ENCODE results near the gene REC8.
A peak's percentile ranks its signal among the peaks of the same experiment; 100 is the strongest.

Gene REC8, protein sequence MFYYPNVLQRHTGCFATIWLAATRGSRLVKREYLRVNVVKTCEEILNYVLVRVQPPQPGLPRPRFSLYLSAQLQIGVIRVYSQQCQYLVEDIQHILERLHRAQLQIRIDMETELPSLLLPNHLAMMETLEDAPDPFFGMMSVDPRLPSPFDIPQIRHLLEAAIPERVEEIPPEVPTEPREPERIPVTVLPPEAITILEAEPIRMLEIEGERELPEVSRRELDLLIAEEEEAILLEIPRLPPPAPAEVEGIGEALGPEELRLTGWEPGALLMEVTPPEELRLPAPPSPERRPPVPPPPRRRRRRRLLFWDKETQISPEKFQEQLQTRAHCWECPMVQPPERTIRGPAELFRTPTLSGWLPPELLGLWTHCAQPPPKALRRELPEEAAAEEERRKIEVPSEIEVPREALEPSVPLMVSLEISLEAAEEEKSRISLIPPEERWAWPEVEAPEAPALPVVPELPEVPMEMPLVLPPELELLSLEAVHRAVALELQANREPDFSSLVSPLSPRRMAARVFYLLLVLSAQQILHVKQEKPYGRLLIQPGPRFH

DNA sequence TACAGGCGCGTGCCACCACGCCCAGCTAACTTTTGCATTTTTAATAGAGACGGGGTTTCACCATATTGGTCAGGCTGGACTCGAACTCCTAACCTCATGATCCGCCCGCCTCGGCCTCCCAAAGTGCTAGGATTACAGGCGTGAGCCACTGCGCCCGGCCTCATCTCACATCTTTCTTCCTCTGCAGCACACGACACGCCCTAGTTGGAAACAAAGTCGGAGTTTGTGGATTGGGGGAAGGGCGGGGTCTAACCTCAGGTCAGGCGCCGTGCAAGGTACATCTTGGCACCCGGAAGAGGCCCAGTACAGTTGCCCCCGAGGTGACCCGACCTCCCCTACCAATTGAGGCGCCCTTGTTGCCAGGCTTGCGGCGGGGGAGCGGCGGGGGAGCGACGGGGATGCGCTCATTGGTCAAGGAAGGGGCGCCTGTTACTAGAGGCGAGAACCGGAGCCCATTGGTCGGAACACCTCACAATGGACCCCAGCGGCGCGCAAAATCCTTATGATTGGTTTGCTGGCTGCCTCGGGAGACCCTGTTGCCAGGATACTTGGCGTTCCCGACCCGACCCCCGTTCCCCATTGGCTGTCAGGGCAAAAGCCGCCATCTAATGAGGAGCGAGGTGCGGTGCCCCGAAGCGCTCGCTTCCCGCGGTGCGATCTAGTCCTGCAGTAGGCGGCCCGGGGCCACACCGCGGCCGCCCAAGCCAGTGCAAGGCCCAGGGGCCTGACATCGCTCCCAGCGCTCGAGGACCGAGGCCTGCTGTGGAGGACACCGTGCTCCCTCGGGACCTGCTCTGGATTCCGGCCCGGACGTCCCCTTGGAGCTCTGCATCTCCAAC, at the start of gene REC8:
Gene REC8 (plus strand): TSS at position 659 of the 839 bp plus-strand sequence. CDS start 473 bp downstream, outside the sequence.
- peak; percentile 65 for DNase-seq (ENCODE audit: low read depth)

DNA sequence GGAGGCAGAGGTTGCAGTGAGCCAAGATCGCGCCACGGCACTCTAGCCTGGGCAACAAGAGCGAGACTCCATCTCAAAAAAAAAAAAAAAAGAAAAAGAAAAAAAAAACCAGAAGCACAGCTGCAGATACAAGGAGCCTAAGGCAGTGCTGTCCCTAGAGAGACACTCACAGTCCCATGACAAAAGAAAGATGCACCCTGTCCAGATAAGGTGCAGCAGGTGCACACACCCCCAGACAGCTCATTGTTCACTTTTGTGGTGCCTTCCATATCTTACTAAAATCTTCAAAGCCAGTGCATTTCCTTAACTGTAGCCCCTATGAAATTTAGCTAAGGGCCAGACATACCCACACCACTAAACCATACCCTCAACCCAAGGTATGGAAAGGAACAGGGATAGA, 49.5 kb upstream of the REC8 start:
- no peak for DNase-seq (ENCODE audit: low read depth)

DNA sequence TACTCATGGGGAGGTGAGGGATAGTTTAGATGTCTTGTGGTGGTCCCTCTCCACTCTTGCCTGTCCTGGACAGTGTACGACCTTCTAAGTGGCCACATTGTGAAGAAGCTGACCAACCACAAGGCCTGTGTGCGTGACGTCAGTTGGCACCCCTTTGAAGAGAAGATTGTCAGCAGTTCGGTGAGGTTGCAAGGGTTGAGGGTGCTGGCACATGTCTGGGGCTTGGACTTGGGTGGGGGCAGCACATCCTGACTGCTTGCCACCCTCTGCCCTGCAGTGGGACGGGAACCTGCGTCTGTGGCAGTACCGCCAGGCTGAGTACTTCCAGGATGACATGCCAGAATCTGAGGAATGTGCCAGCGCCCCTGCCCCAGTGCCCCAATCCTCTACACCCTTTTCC, 49.0 kb upstream of the REC8 start:
- no peak for DNase-seq (ENCODE audit: low read depth)

DNA sequence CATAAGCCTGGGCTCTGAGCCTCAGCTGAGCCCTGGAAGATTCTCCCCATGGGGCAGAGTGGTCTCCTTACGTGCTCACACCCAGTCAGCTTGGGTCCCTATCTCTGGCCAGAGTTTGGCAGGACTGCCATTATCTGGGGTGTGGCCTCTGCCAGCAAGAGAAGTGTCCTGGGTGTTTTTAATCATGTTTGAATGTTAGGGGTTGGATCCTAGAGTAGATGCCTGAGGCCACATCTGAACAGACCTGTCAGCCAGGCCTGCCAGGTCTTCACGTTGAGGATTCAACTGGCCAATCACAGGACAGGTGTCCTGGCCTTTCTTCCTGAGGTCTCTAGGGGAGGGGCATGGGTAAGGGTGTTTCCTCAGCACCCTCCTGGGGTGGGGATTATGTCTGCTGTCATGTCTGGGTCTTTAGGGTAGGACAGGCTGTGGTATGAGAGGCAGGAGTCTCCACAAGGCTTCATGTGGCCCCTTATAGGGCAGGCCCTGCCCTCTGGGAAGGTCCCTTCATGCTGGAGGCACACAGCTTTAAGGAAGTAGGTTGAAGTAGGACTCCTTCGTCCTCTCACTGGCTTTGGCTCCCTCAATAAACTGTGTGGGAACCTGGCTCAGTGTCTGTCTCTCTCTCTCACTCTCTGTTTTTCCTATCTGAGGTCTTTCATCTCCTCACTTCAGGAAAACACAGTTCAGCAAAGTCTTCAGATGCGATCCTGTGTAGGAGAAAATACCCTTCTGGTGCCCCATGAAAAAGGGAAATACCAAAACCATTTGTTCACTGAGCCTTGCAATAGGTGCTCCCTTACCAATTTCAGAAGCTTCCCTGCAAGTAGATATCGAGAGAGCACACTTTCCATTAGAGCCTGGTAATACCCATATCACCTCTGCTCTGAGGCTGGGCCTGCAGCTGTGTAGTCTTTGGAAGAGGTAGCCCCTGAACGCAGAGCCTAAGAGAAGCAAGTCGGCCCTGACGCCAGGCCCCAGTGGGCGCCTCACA, 48.2 kb upstream of the REC8 start:
- no peak for DNase-seq (ENCODE audit: low read depth)

DNA sequence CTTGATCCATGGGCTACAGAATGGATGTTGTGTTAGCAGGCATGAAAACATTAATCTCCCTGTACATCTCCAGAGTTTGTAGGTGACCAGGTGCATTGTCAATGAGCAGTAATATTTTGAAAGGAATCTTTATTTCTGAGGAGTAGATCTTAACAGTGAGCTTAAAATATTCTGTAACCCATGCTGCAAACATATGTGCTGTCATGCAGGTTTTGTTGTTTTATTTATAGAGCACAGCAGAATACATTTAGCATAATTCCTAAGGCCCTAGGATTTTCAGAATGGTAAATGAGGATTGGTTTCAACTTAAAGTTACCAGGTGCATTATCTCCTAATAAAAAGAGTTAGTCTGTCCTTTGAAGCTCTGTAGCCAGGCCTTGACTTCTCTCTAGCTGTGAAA, 44.9 kb upstream of the REC8 start:
- no peak for DNase-seq (ENCODE audit: low read depth)

DNA sequence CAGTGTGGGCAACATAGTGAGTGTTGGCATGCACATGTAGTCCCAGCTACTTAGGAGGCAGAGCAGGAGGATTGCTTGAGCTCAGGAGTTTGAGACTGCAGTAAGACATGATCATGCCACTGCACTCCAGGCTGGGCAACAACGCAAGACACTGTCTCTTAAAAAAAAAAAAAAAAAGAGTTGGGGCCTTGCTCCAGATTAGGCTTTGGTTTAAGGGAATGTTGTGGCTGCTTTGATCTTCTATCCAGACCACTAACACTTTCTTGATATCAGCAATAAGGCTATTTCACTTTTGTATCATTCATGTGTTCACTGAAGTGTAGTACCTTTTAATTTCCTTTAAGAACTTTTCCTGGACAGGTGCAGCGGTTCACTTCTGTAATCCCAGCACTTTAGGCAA, 44.2 kb upstream of the REC8 start:
- DNase-seq (ENCODE audit: low read depth): no peak

DNA sequence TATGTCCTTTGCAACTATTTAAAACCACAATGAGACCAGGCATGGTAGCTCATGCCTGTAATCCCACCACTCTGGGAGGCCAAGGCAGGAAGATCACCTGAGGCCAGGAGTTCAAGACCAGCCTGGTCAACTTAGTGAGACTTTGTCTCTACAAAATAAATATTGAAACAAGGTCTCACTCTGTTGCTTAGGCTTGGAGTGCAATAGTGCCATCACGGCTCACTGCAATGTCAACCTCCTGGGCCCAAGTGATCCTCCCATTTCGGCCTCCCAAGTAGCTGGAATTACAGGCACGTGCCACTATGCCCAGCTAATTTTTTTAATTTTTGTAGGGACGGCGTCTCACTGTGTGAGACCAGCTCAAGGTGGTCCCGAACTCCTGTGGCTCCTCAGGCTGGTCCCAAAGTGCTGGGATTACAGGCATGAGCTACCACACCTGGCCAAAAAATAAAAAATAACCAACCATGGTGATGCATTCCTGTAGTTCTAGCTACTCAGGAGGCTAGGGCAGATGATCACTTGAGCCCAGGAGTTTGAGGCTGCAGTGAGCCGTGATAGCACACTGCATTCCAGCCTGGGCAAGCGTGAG, 42.4 kb upstream of the REC8 start:
- no peak for DNase-seq (ENCODE audit: low read depth)

DNA sequence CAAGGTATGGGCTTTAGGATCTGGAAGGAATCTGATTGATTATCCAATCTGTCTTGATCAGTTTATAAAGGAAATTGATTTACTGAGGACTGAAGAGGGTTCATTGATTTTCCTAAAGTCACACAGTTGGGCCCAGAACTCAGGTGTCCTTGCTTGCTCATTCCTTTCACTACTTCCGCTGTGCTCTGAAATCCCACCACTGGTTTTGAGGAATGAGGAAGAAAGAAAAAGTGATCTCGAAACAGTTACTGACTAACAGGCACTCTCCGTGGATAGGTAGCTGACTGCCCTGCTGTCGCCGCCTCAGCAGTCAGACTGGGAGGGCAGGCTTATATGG, 41.5 kb upstream of the REC8 start, which contains the start of gene FITM1:
Gene FITM1 (plus strand): TSS at position 280 of the 337 bp plus-strand sequence. CDS start 905 bp downstream, outside the sequence.
- no peak for DNase-seq (ENCODE audit: low read depth)

DNA sequence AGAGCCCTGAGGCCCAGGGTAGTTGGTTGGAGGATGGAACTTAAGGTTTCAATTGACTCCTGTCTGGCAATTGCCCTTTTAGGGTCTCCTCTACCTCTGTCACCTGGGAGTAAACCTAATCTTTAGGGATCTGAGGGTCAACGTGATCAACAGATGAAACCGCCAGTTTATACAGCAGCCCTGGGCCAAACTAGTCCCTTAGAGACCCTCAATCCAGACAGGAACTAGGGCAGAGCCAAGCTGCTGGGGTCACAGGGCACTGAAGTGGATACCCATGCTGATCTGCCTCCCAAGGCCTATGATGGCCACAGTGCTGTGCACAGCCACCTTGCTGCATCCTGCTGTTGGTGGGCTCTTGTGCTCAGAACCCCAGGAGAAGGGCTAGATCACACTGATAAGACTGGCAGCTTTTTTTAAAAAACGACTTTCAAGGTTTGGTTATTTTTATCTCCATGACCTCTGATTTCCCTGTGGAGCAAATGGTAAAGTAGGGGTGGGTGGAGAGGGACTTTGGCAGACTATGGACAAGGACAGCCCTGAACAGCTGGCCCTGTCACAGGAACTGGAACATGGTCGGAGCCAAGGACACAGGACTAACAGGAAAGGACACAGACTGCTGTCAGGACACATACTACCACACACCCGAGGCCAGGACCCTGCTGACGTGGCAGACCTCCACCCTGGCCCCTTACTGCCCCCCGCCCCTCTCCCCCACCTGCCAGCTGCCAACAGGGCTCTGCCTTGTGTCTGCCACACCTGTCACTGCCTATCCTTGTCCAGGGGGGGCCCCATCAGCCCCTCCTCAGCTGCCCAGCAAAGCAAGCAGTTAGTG, 40.9 kb upstream of the REC8 start:
- no peak for DNase-seq (ENCODE audit: low read depth)

DNA sequence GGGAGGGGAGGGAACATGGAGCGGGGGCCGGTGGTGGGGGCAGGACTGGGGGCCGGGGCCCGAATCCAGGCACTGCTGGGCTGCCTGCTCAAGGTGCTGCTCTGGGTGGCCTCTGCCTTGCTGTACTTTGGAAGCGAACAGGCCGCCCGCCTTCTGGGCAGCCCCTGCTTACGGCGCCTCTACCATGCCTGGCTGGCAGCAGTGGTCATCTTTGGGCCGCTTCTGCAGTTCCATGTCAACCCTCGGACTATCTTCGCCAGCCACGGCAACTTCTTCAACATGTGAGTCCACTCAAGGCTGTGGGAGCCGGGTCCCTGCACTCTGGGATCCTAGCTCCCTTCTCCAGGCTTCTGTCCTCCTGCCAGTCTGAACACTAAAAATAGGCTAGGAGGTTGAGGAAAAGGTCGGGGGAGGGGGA, 40.3 kb upstream of the REC8 start:
- DNase-seq (ENCODE audit: low read depth): no peak

DNA sequence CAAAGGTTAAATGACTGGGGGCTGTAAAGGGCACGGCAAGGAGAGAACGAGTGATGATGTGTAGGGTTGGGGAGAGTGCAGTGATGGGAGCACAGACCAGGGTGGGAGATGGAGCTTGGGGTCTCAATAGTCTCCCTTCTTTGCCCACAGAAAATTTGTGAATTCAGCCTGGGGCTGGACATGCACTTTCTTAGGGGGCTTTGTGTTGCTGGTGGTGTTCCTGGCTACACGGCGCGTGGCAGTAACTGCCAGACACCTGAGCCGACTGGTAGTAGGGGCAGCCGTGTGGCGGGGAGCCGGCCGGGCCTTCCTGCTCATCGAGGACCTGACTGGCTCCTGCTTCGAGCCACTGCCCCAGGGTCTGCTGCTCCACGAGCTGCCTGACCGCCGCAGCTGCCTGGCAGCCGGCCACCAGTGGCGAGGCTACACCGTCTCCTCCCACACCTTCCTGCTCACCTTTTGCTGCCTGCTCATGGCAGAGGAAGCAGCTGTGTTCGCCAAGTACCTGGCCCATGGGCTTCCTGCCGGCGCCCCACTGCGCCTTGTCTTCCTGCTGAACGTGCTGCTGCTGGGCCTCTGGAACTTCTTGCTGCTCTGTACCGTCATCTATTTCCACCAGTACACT, 39.7 kb upstream of the REC8 start:
- DNase-seq (ENCODE audit: low read depth): no peak

DNA sequence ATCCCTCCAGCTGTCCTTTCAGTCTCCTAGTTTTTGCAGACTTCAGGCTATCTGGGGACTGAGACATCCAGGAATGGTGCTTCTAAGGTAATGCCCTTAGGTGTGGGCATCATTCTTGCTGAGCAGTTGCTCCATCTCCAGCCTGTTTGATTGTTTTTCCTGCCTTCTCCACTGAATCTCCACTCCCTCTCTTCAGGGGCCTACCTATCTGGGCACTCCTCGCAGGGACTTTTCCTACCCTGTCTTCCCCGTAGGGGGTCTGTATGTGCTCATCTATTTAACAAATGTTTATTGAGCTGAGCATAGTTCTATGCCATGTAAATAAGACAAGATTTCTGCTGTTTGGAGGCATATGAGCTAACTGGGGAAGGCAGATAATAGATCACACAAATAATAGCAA, 38.9 kb upstream of the REC8 start:
- no peak for DNase-seq (ENCODE audit: low read depth)

DNA sequence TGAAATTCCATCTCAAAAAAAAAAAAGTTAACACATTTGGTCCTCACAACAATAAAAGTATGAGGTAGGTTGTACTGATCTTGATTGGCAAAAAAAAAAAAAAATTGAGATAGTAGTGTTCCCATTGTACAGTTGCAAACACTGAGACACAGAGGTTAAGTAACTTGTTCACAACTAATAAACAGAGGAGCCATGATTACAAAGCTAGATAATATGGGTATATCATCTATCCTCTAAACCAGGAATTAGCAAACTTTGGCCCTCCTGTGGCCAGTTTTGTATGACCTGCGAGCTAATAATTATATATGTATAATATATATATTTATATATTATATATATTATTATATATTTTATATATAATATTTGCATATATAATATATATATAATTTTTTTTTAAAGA, 38.1 kb upstream of the REC8 start:
- DNase-seq (ENCODE audit: low read depth): no peak

DNA sequence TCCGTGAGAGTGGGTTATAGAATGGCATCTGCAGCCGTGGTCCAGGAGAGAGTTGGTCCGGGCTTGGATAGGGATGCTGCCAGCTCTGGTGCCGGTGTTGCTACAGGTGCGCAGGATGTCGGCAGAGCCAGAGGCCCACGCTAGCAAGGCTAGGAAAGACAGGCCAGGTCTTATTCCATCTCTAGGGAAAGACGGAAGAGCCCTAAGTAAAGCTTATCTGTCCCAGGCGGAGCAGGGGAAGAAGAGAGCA, 36.4 kb upstream of the REC8 start:
- DNase-seq (ENCODE audit: low read depth): no peak

DNA sequence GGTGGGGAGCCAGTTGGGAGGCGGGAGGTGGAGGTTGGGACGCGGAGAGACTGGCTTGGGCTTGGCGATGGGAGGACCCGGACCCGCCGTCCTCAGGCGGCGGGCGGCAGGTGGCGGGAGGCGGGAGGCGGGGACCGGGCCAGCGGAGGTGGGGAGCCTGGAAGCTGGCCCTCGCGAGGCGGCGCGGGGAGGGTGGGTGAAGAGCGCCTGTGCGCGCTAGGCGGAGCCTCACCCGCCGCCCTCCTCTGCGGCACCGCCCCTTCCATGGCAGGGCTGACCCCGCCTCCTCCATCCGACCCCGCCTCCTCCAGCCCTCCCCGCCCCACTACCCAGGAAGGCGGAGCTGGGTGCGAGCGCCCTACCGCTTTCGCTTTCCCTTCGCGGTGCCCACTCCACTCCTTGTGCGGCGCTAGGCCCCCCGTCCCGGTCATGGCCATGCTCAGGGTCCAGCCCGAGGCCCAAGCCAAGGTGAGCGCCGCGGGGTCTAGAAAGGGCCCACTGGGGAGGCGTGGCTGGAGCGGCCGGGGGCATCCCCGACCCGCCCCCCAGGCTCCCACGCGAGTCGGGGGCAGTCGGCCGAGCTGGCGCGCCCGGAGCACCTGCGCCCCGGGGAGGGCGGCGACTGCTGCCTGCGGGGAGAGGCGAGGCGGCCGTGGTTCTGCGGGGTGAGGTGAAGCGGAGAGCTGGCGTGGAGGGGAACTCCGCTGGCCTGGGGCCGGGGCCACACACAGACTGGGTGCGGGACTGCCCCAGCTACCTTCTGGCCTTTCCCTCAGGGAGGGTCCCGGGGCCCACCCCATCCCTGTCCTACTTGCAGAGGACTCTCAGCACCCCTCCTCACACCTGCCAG, 35.8 kb upstream of the REC8 start, which contains the start of gene PSME1:
Gene PSME1 (plus strand): TSS at position 361 of the 850 bp plus-strand sequence. CDS start 69 bp downstream, at position 430.
- peak; percentile 85 for DNase-seq (ENCODE audit: low read depth)

DNA sequence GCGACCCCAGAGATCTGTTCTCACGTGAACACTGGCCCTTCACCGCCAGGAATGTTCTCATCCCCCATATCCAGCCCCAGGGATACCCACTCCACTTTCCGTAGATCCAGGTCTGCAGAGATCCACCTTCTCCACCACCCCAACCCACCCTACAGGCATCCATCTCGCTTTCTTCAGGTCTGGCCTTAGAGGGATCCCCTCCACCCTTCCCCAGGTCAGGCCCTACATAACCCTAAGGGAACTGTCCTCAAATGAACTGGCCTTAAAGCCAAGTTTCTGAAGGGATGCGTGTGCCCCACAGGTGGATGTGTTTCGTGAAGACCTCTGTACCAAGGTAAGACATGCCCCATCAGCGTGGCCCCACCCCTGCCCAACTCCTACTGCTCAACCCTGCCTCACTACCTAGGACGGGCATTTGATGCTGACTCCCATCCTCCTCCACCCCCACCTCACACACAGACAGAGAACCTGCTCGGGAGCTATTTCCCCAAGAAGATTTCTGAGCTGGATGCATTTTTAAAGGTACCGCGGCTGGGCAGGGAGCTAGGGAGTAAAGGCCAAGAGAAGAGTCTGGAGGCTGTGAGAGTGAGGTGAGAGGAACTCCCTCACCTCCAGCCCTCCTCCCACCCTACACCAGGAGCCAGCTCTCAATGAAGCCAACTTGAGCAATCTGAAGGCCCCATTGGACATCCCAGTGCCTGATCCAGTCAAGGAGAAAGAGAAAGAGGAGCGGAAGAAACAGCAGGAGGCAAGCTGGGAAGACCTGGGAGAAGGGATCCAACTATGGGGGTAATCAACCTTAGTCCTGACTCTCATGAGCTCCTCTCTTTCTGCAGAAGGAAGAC, 35.0 kb upstream of the REC8 start:
- no peak for DNase-seq (ENCODE audit: low read depth)

DNA sequence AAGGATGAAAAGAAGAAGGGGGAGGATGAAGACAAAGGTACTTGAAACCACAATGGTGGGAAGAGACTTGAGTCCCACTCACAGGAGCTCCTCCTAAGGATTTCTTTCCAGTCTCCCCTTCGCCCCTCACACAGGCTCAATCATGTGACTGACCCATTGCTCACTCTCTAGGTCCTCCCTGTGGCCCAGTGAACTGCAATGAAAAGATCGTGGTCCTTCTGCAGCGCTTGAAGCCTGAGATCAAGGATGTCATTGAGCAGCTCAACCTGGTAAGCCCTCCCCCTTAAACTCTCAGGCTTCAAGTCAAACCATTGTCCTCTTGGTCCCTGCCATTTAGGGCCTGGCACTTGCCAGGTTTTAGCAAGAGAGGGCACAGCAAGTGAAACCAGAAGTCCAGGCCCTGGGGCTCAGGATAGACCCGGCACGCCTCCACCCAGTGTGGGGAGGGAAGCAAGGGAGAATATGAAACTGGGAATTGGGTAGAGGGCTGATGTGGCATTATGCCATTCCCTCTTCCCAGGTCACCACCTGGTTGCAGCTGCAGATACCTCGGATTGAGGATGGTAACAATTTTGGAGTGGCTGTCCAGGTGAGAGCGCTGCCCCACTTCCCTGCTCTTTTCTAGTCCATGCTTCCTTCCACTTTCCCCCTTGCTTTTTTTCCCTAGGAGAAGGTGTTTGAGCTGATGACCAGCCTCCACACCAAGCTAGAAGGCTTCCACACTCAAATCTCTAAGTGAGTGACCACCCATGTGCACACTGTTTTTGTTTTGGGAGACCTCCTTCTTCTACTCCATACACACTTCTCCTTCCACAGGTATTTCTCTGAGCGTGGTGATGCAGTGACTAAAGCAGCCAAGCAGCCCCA, 34.1 kb upstream of the REC8 start:
- no peak for DNase-seq (ENCODE audit: low read depth)

All from T-helper 22 cell (primary cell).